IMR-90 (cell line): ENCODE results near the gene UBL4A. TPM values are rescaled to one million over a fixed set of nuclear protein-coding genes. Genes with fewer than 3 reads are reported as not detected.

Experiments
- ATAC-seq: fragments of 200-7000 bp; cut with Tn5 transposase; 2 replicates; pipeline ENCODE4 v1.9.1; 2020; ENCODE audit warnings: low read depth, mild to moderate bottlenecking, moderate library complexity
- BruUV-seq: library from RNA; stranded (reverse); fragments of 400-500 nt; replicated peaks from 2 replicates; lab custom pipeline; 2021; lab: Mats Ljungman, UMichigan
- CTCF ChIA-PET: fragments of 300-600 bp; formaldehyde crosslinking; extraction: SDS; loops from one replicate; lab custom pipeline; 2021; ENCODE audit warnings: antibody characterized with exemption; lab: Yijun Ruan, JAX
- POLR2A ChIA-PET: fragments of 300-600 bp; sonication (Branson Sonifier 250); formaldehyde crosslinking; loops from one replicate; lab custom pipeline; 2022; ENCODE audit warnings: antibody characterized with exemption; ENCODE audit not compliant: unreplicated experiment; lab: Charles Lee
- DNase-seq: peaks from one replicate; pipeline ENCODE4 v3.0.0; 2013
- H2AFZ ChIP-seq: replicated peaks from 2 replicates; pipeline ENCODE3; 2013; ENCODE audit warnings: low read length, mild to moderate bottlenecking; ENCODE audit not compliant: poor library complexity
- H2AK5ac ChIP-seq: 2 replicates; pipeline ENCODE4 v1.6.1; 2013; ENCODE audit warnings: low read depth, low read length, inconsistent platforms
- H2AK9ac ChIP-seq: replicated peaks from 2 replicates; pipeline ENCODE3; 2013; ENCODE audit warnings: mild to moderate bottlenecking, low read depth, low read length, moderate library complexity; ENCODE audit not compliant: poor library complexity
- H2BK120ac ChIP-seq: 2 replicates; pipeline ENCODE4 v1.6.1; 2013; ENCODE audit warnings: low read depth, low read length, inconsistent platforms
- H2BK15ac ChIP-seq: 3 replicates; pipeline ENCODE4 v1.6.1; 2013; ENCODE audit warnings: low read depth, low read length, inconsistent platforms
- H2BK20ac ChIP-seq: 2 replicates; pipeline ENCODE4 v1.6.1; 2013; ENCODE audit warnings: low read depth, mild to moderate bottlenecking, inconsistent platforms, low read length, moderate library complexity
- H2BK5ac ChIP-seq: 2 replicates; pipeline ENCODE4 v1.6.1; 2013; ENCODE audit warnings: mild to moderate bottlenecking, low read depth, low read length, inconsistent platforms; ENCODE audit not compliant: poor library complexity, severe bottlenecking
- H3K14ac ChIP-seq: replicated peaks from 2 replicates; pipeline ENCODE4 v1.6.1; 2013; ENCODE audit warnings: low read depth, low read length, inconsistent platforms
- H3K18ac ChIP-seq: 2 replicates; pipeline ENCODE4 v1.6.1; 2013; ENCODE audit warnings: low read depth, low read length, control low read depth
- H3K23ac ChIP-seq: 2 replicates; pipeline ENCODE4 v1.6.1; 2013; ENCODE audit warnings: low read depth, low read length, inconsistent platforms
- H3K27ac ChIP-seq: 2 replicates; pipeline ENCODE4 v1.5.1; 2013; ENCODE audit warnings: mild to moderate bottlenecking, control low read depth, low read length; ENCODE audit not compliant: insufficient read depth
- H3K27me3 ChIP-seq: 2 replicates; pipeline ENCODE4 v1.6.1; 2013; ENCODE audit warnings: low read length; ENCODE audit not compliant: control insufficient read depth, insufficient read depth
- H3K36me3 ChIP-seq: 2 replicates; pipeline ENCODE4 v1.6.1; 2013; ENCODE audit warnings: low read length, mixed read lengths; ENCODE audit not compliant: control insufficient read depth, insufficient read depth
- H3K4ac ChIP-seq: 2 replicates; pipeline ENCODE4 v1.6.1; 2013; ENCODE audit warnings: low read depth, low read length, inconsistent platforms
- H3K4me1 ChIP-seq: 2 replicates; pipeline ENCODE4 v1.6.1; 2013; ENCODE audit warnings: low read length, mixed read lengths; ENCODE audit not compliant: control insufficient read depth, insufficient read depth
- H3K4me2 ChIP-seq: 2 replicates; pipeline ENCODE4 v1.6.1; 2013; ENCODE audit warnings: low read depth, mild to moderate bottlenecking, control low read depth, low read length, moderate library complexity
- H3K4me3 ChIP-seq: 2 replicates; pipeline ENCODE4 v1.5.1; 2013; ENCODE audit warnings: low read depth, mild to moderate bottlenecking, control low read depth, low read length, moderate library complexity; ENCODE audit not compliant: insufficient read depth
- H3K56ac ChIP-seq: 2 replicates; pipeline ENCODE4 v1.6.1; 2013; ENCODE audit warnings: low read length, inconsistent platforms; ENCODE audit not compliant: insufficient read depth; ENCODE audit errors: extremely low read depth
- H3K79me1 ChIP-seq, 2 experiments: 2 replicates each; pipeline ENCODE4 v1.6.1; 2013; ENCODE audit warnings: low read length in 2 of 2, inconsistent platforms in 1 of 2, low read depth in 1 of 2
- H3K9ac ChIP-seq: 2 replicates; pipeline ENCODE4 v1.6.1; 2013; ENCODE audit warnings: low read depth, low read length, control low read depth
- H3K9me1 ChIP-seq: 2 replicates; pipeline ENCODE4 v1.6.1; 2013; ENCODE audit warnings: low read length, inconsistent platforms; ENCODE audit not compliant: insufficient read depth
- H3K9me3 ChIP-seq: 2 replicates; pipeline ENCODE4 v1.6.1; 2013; ENCODE audit warnings: low read length; ENCODE audit not compliant: control insufficient read depth, insufficient read depth
- H4K20me1 ChIP-seq: 2 replicates; pipeline ENCODE4 v1.6.1; 2013; ENCODE audit warnings: low read length, inconsistent platforms; ENCODE audit not compliant: insufficient read depth
- H4K5ac ChIP-seq: 2 replicates; pipeline ENCODE4 v1.6.1; 2013; ENCODE audit warnings: mild to moderate bottlenecking, low read depth, low read length, control low read depth
- H4K8ac ChIP-seq, 2 experiments: 2 replicates each; pipeline ENCODE4 v1.6.1; 2013; ENCODE audit warnings: low read depth in 2 of 2, low read length in 2 of 2, control low read depth in 1 of 2, inconsistent platforms in 1 of 2
- H4K91ac ChIP-seq: 2 replicates; pipeline ENCODE4 v1.6.1; 2013; ENCODE audit warnings: low read depth, low read length, inconsistent platforms; ENCODE audit not compliant: insufficient read depth
- BHLHE40 ChIP-seq: fragments of 150-350 bp; IDR thresholded peaks from 2 replicates; pipeline ENCODE4 v1.6.1; 2016; ENCODE audit warnings: mild to moderate bottlenecking, low read depth, low read length
- CEBPB ChIP-seq: IDR thresholded peaks from 2 replicates; pipeline ENCODE4 v1.6.1; 2012; ENCODE audit warnings: low read depth, low read length, improper control_type of control experiment
- CHD1 ChIP-seq: IDR thresholded peaks from 2 replicates; pipeline ENCODE4 v1.6.1; 2012; ENCODE audit warnings: low read depth, low read length, improper control_type of control experiment
- CTCF ChIP-seq: conservative IDR thresholded peaks from 2 replicates; pipeline ENCODE4 v1.5.1; 2012; ENCODE audit warnings: mild to moderate bottlenecking, low read depth, low read length, improper control_type of control experiment
- FOS ChIP-seq: fragments of 150-350 bp; IDR thresholded peaks from 2 replicates; pipeline ENCODE4 v1.6.1; 2016; ENCODE audit warnings: low read depth, low read length
- MAFK ChIP-seq: IDR thresholded peaks from 2 replicates; pipeline ENCODE4 v1.6.1; 2012; ENCODE audit warnings: low read depth, low read length, improper control_type of control experiment
- MAZ ChIP-seq: IDR thresholded peaks from 2 replicates; pipeline ENCODE4 v1.6.1; 2012; ENCODE audit warnings: low read depth, mild to moderate bottlenecking, low read length, improper control_type of control experiment, moderate library complexity, borderline replicate concordance
- MXI1 ChIP-seq: IDR thresholded peaks from 2 replicates; pipeline ENCODE4 v1.6.1; 2012; ENCODE audit warnings: low read depth, mild to moderate bottlenecking, low read length, moderate library complexity, borderline replicate concordance
- NFE2L2 ChIP-seq: fragments of 150-350 bp; IDR thresholded peaks from 2 replicates; pipeline ENCODE4 v1.6.1; 2016; ENCODE audit warnings: low read depth, mild to moderate bottlenecking, low read length
- POLR2A ChIP-seq: IDR thresholded peaks from 2 replicates; pipeline ENCODE4 v1.6.1; 2012; ENCODE audit warnings: mild to moderate bottlenecking, low read depth, low read length
- RAD21 ChIP-seq: IDR thresholded peaks from 2 replicates; pipeline ENCODE4 v1.6.1; 2012; ENCODE audit warnings: low read length, improper control_type of control experiment
- RCOR1 ChIP-seq: IDR thresholded peaks from 2 replicates; pipeline ENCODE4 v1.6.1; 2012; ENCODE audit warnings: mild to moderate bottlenecking, low read length, improper control_type of control experiment; ENCODE audit not compliant: insufficient replicate concordance
- RFX5 ChIP-seq: IDR thresholded peaks from 2 replicates; pipeline ENCODE4 v1.8.0; 2012; ENCODE audit warnings: low read depth, mild to moderate bottlenecking, low read length, moderate library complexity
- SMC3 ChIP-seq: fragments of 150-350 bp; IDR thresholded peaks from 2 replicates; pipeline ENCODE4 v1.6.1; 2016; ENCODE audit warnings: low read depth, mild to moderate bottlenecking, antibody characterized with exemption, low read length, moderate library complexity
- WGBS, 2 experiments: methylation state at CpG; one replicate each; pipeline versions ENCODE4 v1.1.5 to v1.1.7; 2013; ENCODE audit warnings: missing lambda C conversion rate in 2 of 2; ENCODE audit not compliant: insufficient read length in 1 of 2; ENCODE audit errors: extremely low coverage in 2 of 2; 5-methylcytosine and 5-hydroxymethylcytosine counted together
- dilution Hi-C: fragments of 300-500 bp; cut with HindIII; formaldehyde crosslinking; loops from one replicate; pipeline ENCODE4 v1.14.3; 2018; ENCODE audit warnings: low sequenced_read_pairs; ENCODE audit not compliant: unreplicated experiment
- in situ Hi-C: fragments of 300-500 bp; cut with MboI; formaldehyde crosslinking; loops from 3 replicates; pipeline ENCODE4 v1.14.3; 2019; ENCODE audit warnings: low sequenced_read_pairs, inconsistent platforms, mixed read lengths
- intact Hi-C: fragments of 100-400 bp; cut with micrococcal nuclease; formaldehyde crosslinking; loops from 2 replicates; pipeline ENCODE4 v1.10.0; 2022
- polyA plus RNA-seq, 3 experiments: library from polyadenylated mRNA; depleted of rRNA; stranded (reverse); fragments of >200 nt; gene quantifications; 2 replicates each; pipeline ENCODE4 v1.2.3, GENCODE V29; 2012; ENCODE audit warnings: low replicate concordance in 1 of 3
- total RNA-seq: library from RNA; depleted of rRNA; stranded (reverse); fragments of >200 nt; gene quantifications from 2 replicates; pipeline ENCODE4 v1.2.3, GENCODE V29; 2012
- TF ChIP-seq, protein P1 (sequence below): fragments of 150-350 bp; IDR thresholded peaks from 2 replicates; pipeline ENCODE4 v1.6.1; 2016; ENCODE audit warnings: low read depth, mild to moderate bottlenecking, low read length, moderate library complexity, borderline replicate concordance
- TF ChIP-seq, protein P2 (sequence below): fragments of 150-350 bp; IDR thresholded peaks from 2 replicates; pipeline ENCODE4 v1.6.1; 2017; ENCODE audit warnings: mild to moderate bottlenecking, antibody characterized with exemption, low read length, low read depth

Gene UBL4A
- total and polyA plus RNA-seq, 2 of the 4 experiments (the other 2 are of a cell fraction), result 24.6 to 28.3 TPM

DNA sequence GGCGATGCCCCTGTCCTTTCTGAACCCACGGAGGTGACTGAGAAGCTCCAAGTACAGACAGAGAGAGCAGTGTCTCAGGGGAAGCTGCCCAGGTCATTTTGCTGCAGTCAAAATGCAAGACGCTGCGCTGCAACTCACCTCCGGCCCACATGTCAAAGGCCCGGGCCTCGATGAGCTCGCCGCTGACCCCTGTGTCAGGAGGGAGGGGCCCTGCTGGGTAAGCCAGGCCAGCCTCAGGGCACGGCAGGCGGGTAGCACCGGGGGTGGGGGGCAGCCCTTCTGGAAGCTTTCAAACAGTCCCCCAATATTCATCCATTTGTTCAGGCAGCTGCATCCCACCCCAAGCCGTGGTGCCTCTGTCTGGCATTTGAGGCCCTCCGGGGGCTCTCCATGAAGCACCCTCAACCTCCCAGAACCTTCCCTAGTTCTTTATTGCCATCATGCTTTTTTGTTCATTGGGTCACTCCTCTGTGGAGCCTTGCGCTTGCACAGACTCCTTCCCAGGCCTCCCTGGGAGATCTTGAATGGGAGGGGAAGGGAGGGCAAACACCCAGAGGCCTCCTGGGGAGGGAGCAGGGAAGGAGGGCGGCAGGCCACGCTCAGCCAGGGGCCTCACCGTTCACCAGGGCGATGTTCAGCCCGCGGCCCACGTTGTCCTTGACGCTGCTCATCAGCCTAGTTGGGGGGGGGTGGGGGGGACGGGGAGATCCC, 21.4 kb upstream of the UBL4A start:
- intact Hi-C loops, result no loop called here
- Histone ChIP-seq H4K91ac (no peak overlapping the region), H2AK9ac (no peak overlapping the region), H2BK120ac (no peak overlapping the region), H3K4me1 (peaks cover 2% of the 10 kb centered on the region; the same call in 1 of the 2 replicates), H2BK5ac (no peak overlapping the region), H3K23ac (no peak overlapping the region), H3K9ac (no peak overlapping the region), H3K27me3 (no peaks in the 10 kb centered on the region), H3K36me3 (peaks cover 10% of the 10 kb centered on the region; the same call in 1 of the 2 replicates), H3K4me3 (no peak overlapping the region), H3K9me3 (peaks cover 3% of the 10 kb centered on the region; the same call in 1 of the 2 replicates), H4K5ac (no peak overlapping the region), H3K14ac (no peak overlapping the region), H3K27ac (no peak overlapping the region), H2AFZ (no peak overlapping the region), H4K8ac (no peak overlapping the region), H3K18ac (no peak overlapping the region), H3K79me1 (peaks cover 0 to 2% of the 10 kb centered on the region in 2 experiments; a peak in 2 of 4 replicates), H2AK5ac (no peak overlapping the region), H3K56ac (no peak overlapping the region), H3K4me2 (no peak overlapping the region), H2BK20ac (no peak overlapping the region), H3K9me1 (peaks cover 4% of the 10 kb centered on the region), H2BK15ac (no peak overlapping the region), H4K20me1 (no peaks in the 10 kb centered on the region), H3K4ac (no peak overlapping the region)
- ATAC-seq, result no peak
- dilution Hi-C loops, result no loop called here
- DNase-seq, result no peak
- ChIA-PET POLR2A (no interaction called here), CTCF (no interaction called here)
- in situ Hi-C loops, result no loop called here
- whole genome bisulfite sequencing, 2 experiments, result 62% methylated on average over 3 of the region's 24 CpGs; no CpG with 5 or more reads in 1 of the 2 experiments
- BruUV-seq, result no TSS peak
- no peak for TF ChIP-seq SMC3
- TF ChIP-seq POLR2A, result no peak
- no peak for TF ChIP-seq RAD21
- no peak for TF ChIP-seq RCOR1
- no peak for TF ChIP-seq CEBPB
- TF ChIP-seq MXI1, result no peak
- TF ChIP-seq, protein P1, sequence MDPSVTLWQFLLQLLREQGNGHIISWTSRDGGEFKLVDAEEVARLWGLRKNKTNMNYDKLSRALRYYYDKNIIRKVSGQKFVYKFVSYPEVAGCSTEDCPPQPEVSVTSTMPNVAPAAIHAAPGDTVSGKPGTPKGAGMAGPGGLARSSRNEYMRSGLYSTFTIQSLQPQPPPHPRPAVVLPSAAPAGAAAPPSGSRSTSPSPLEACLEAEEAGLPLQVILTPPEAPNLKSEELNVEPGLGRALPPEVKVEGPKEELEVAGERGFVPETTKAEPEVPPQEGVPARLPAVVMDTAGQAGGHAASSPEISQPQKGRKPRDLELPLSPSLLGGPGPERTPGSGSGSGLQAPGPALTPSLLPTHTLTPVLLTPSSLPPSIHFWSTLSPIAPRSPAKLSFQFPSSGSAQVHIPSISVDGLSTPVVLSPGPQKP, result no peak
- TF ChIP-seq MAFK, result no peak
- TF ChIP-seq MAZ, result no peak
- TF ChIP-seq CHD1, result no peak
- no peak for TF ChIP-seq CTCF
- TF ChIP-seq FOS, result no peak
- TF ChIP-seq NFE2L2, result no peak
- TF ChIP-seq, protein P2, sequence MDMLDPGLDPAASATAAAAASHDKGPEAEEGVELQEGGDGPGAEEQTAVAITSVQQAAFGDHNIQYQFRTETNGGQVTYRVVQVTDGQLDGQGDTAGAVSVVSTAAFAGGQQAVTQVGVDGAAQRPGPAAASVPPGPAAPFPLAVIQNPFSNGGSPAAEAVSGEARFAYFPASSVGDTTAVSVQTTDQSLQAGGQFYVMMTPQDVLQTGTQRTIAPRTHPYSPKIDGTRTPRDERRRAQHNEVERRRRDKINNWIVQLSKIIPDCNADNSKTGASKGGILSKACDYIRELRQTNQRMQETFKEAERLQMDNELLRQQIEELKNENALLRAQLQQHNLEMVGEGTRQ, result no peak
- TF ChIP-seq BHLHE40, result no peak
- TF ChIP-seq RFX5, result no peak
